ENCODE measurements around the gene ANGPT4.

DNA sequence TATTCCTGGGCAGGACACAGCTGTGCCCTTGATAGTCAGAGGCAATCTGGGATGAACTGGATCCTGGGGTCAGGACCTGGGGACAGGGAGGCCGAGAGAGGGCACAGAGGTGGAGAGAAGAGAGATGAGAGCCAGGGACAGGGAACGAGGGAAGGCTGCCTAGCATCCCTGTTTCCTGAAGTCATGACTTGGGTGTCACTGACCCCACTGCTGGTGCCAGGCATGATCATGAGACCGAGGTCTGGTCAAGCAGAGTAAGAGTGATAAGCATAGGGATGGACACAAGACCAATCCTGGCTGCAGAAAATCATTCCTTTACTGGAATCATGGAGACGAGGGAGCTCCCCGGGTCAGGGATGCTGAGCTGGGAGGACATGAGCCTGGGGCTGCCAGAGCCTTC lies 46.5 kb downstream of the ANGPT4 start:
- TF ChIP-seq, protein P1, sequence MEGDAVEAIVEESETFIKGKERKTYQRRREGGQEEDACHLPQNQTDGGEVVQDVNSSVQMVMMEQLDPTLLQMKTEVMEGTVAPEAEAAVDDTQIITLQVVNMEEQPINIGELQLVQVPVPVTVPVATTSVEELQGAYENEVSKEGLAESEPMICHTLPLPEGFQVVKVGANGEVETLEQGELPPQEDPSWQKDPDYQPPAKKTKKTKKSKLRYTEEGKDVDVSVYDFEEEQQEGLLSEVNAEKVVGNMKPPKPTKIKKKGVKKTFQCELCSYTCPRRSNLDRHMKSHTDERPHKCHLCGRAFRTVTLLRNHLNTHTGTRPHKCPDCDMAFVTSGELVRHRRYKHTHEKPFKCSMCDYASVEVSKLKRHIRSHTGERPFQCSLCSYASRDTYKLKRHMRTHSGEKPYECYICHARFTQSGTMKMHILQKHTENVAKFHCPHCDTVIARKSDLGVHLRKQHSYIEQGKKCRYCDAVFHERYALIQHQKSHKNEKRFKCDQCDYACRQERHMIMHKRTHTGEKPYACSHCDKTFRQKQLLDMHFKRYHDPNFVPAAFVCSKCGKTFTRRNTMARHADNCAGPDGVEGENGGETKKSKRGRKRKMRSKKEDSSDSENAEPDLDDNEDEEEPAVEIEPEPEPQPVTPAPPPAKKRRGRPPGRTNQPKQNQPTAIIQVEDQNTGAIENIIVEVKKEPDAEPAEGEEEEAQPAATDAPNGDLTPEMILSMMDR (IDR thresholded peaks at IDR 0.05; ENCODE audit: borderline replicate concordance, extremely low read depth, low read length, poor library complexity, severe bottlenecking), result no peak
- no peak for TF ChIP-seq EZH2 (IDR thresholded peaks at IDR 0.05; ENCODE audit: borderline replicate concordance, low read depth, low read length, severe bottlenecking)
